K562 (cell line): ENCODE results near the gene TUBA4B. TPM values are rescaled to one million over a fixed set of nuclear protein-coding genes. Genes with fewer than 3 reads are reported as not detected.

Experiments
- ATAC-seq: fragments of 200-7000 bp; cut with Tn5 transposase; 3 replicates; pipeline ENCODE4 v1.9.1; 2020; ENCODE audit warnings: moderate library complexity
- Bru-seq: library from RNA; stranded (reverse); fragments of 400-500 nt; gene quantifications from one replicate; lab custom pipeline; 2021; lab: Mats Ljungman, UMichigan
- BruChase-seq, 2 experiments: library from RNA; stranded (reverse); fragments of 400-500 nt; gene quantifications; one replicate each; lab custom pipeline; 2021; lab: Mats Ljungman, UMichigan
- BruUV-seq: library from RNA; stranded (reverse); fragments of 400-500 nt; replicated peaks from 2 replicates; lab custom pipeline; 2021; lab: Mats Ljungman, UMichigan
- CTCF ChIA-PET: fragments of 300-600 bp; formaldehyde crosslinking; extraction: SDS; loops from one replicate; lab custom pipeline; 2021; ENCODE audit warnings: low intra/inter-chr PET ratio; lab: Yijun Ruan, JAX
- POLR2A ChIA-PET: fragments of 300-600, 350-650 bp; sonication (Branson Sonifier 250); formaldehyde crosslinking; extraction: SDS; loops from one replicate; lab custom pipeline; 2021; ENCODE audit warnings: antibody characterized with exemption, inconsistent platforms; lab: Yijun Ruan, JAX
- DNase-seq, 4 experiments: peaks; one replicate each; pipeline versions ENCODE4 v3.0.0 to v3.0.0-alpha.2; 2011 to 2018; ENCODE audit warnings: low spot score in 3 of 4, mixed read lengths in 3 of 4; ENCODE audit errors: extremely low read depth in 1 of 4
- FAIRE-seq: peaks from 2 replicates; lab custom pipeline; 2011; peaks lifted over from hg19 to GRCh38; lab: Jason Lieb, UNC
- H2AFZ ChIP-seq: 2 replicates; pipeline ENCODE4 v1.6.0; 2011; ENCODE audit warnings: low read depth, low read length, control low read depth, inconsistent platforms
- H3K27ac ChIP-seq: fragments of 200-600 bp; 3 replicates; pipeline ENCODE4 v1.8.0; 2011; ENCODE audit warnings: low read depth, mild to moderate bottlenecking, control low read depth, inconsistent platforms, low read length, moderate library complexity, mixed read lengths; ENCODE audit errors: extremely low read depth
- H3K27me3 ChIP-seq, 2 experiments: fragments of 300-600 bp in 1 of 2; 2 replicates in 1 of 2; 3 replicates in 1 of 2; pipeline versions ENCODE4 v1.6.0 to v1.8.0; 2011; ENCODE audit warnings: inconsistent platforms in 2 of 2, low read length in 2 of 2, mild to moderate bottlenecking in 1 of 2, mixed read lengths in 1 of 2, moderate library complexity in 1 of 2; ENCODE audit not compliant: control insufficient read depth in 2 of 2, insufficient read depth in 2 of 2
- H3K36me3 ChIP-seq: fragments of 300-600 bp; 3 replicates; pipeline ENCODE4 v1.8.0; 2011; ENCODE audit warnings: mild to moderate bottlenecking, low read length, inconsistent platforms; ENCODE audit not compliant: control insufficient read depth, insufficient read depth
- H3K4me1 ChIP-seq, 2 experiments: fragments of 200-600 bp in 1 of 2; replicated peaks in 1 of 2; 2 replicates in 1 of 2; 3 replicates in 1 of 2; pipeline versions ENCODE4 v1.5.1 to v1.8.0; 2011; ENCODE audit warnings: inconsistent platforms in 2 of 2, low read length in 2 of 2, mild to moderate bottlenecking in 1 of 2, mixed read lengths in 1 of 2, moderate library complexity in 1 of 2; ENCODE audit not compliant: control insufficient read depth in 2 of 2, insufficient read depth in 2 of 2
- H3K4me2 ChIP-seq: 2 replicates; pipeline ENCODE4 v1.6.1; 2011; ENCODE audit warnings: low read length, control low read depth, inconsistent platforms, mixed read lengths; ENCODE audit not compliant: insufficient read depth
- H3K4me3 ChIP-seq: fragments of 200-600 bp; sonication (generic), shearing (Covaris generic); 2 replicates; pipeline ENCODE4 v1.5.1; 2016; ENCODE audit warnings: control low read depth, inconsistent platforms
- H3K79me2 ChIP-seq: fragments of 200-600 bp; 3 replicates; pipeline ENCODE4 v1.8.0; 2011; ENCODE audit warnings: low read length, inconsistent platforms; ENCODE audit not compliant: control insufficient read depth, insufficient read depth
- H3K9ac ChIP-seq, 2 experiments: 2 replicates each; pipeline versions ENCODE4 v1.6.0 to v1.6.1; 2011; ENCODE audit warnings: low read depth in 2 of 2, low read length in 2 of 2, control low read depth in 1 of 2, inconsistent platforms in 1 of 2, mild to moderate bottlenecking in 1 of 2, mixed read lengths in 1 of 2; ENCODE audit not compliant: insufficient read depth in 1 of 2
- H3K9me1 ChIP-seq: one replicate; pipeline ENCODE4 v1.6.0; 2011; ENCODE audit warnings: inconsistent platforms, mild to moderate bottlenecking, low read length, moderate library complexity; ENCODE audit not compliant: control insufficient read depth, insufficient read depth
- H3K9me3 ChIP-seq: replicated peaks from 2 replicates; pipeline ENCODE4 v1.5.1; 2011; ENCODE audit warnings: low read depth, low read length, inconsistent platforms; ENCODE audit not compliant: control insufficient read depth, insufficient read depth
- H4K20me1 ChIP-seq: replicated peaks from 2 replicates; pipeline ENCODE4 v1.6.1; 2011; ENCODE audit warnings: low read length, inconsistent platforms, mixed read lengths; ENCODE audit not compliant: control insufficient read depth, insufficient read depth
- BHLHE40 ChIP-seq: IDR thresholded peaks from 2 replicates; pipeline ENCODE4 v1.6.1; 2011; ENCODE audit warnings: low read length, improper control_type of control experiment
- DPF2 ChIP-seq: fragments of 450-650 bp; IDR thresholded peaks from 2 replicates; pipeline ENCODE4 v1.6.1; 2016
- EP400 ChIP-seq: fragments of 450-650 bp; IDR thresholded peaks from 2 replicates; pipeline ENCODE4 v1.6.1; 2017; ENCODE audit warnings: antibody characterized with exemption, mild to moderate bottlenecking, moderate library complexity
- MYC ChIP-seq, 2 experiments: fragments of 250-450 bp in 1 of 2; sonication (Bioruptor Pico) in 1 of 2; IDR thresholded peaks; 2 replicates each; pipeline versions ENCODE4 v1.5.1 to v1.6.1; 2012 to 2021; ENCODE audit warnings: low read depth in 2 of 2, borderline replicate concordance in 1 of 2, improper control_type of control experiment in 1 of 2, low read length in 1 of 2, mild to moderate bottlenecking in 1 of 2, moderate library complexity in 1 of 2
- TEAD4 ChIP-seq, 2 experiments: sonication (generic) in 1 of 2; formaldehyde crosslinking in 1 of 2; IDR thresholded peaks; 2 replicates each; pipeline versions ENCODE4 v1.6.1 to v1.8.0; 2012 to 2022; ENCODE audit warnings: borderline replicate concordance in 1 of 2, inconsistent platforms in 1 of 2, low read length in 1 of 2, mild to moderate bottlenecking in 1 of 2, missing genetic modification reagents in 1 of 2
- ZFX ChIP-seq: sonication (generic); formaldehyde crosslinking; IDR thresholded peaks from 2 replicates; pipeline ENCODE4 v1.8.0; 2022; ENCODE audit warnings: mild to moderate bottlenecking, missing genetic modification reagents, moderate library complexity
- WGBS: fragments of 100-300 bp; shearing (Covaris generic); methylation state at CpG from one replicate; pipeline ENCODE4 v1.1.6; 2016; ENCODE audit warnings: low coverage, mixed read lengths; ENCODE audit not compliant: insufficient coverage; ENCODE audit errors: missing lambda C conversion rate; 5-methylcytosine and 5-hydroxymethylcytosine counted together
- in situ Hi-C: fragments of 300-500 bp; cut with MboI; formaldehyde crosslinking; loops from 4 replicates; pipeline ENCODE4 v1.15.0; 2018; ENCODE audit warnings: inconsistent platforms, mixed read lengths
- intact Hi-C: fragments of 100-400 bp; cut with micrococcal nuclease; formaldehyde crosslinking; loops from 2 replicates; pipeline ENCODE4 v1.14.2; 2022
- long read RNA-seq, 3 experiments: library from polyadenylated mRNA in 2 of 3; library from RNA in 1 of 3; unstranded in 2 of 3; stranded (forward) in 1 of 3; transcript quantifications; one replicate each; pipeline ENCODE4 v2.0.0, GENCODE V29; 2019 to 2022
- polyA minus RNA-seq, 3 experiments: library from RNA; depleted of rRNA, polyadenylated mRNA; stranded (reverse); fragments of >200 nt; gene quantifications; 2 replicates each; pipeline ENCODE4 v1.2.3, GENCODE V29; 2011
- polyA plus RNA-seq, 8 experiments: library from polyadenylated mRNA; depleted of rRNA in 4 of 8; stranded (reverse) in 5 of 8; unstranded in 3 of 8; fragments of >200 nt; fragmentation: Nextera tagmentation in 2 of 8; fragmentation: Illumina TruSeq in 1 of 8; extraction: Ambion mirVana in 2 of 8; extraction: Trizol in 1 of 8; gene quantifications; 2 replicates each; pipeline versions ENCODE4 v1.2.1 to v1.2.3, GENCODE V29; 2011 to 2014; ENCODE audit warnings: inconsistent platforms in 1 of 8, missing spikeins in 1 of 8
- total RNA-seq, 7 experiments: library from RNA; depleted of rRNA in 6 of 7; stranded (reverse); fragments of >200 nt in 6 of 7; fragmentation: Illumina TruSeq in 2 of 7; extraction: Trizol in 2 of 7; gene quantifications; 2 replicates each; pipeline versions ENCODE4 v1.2.1 to v1.2.3, GENCODE V29; 2011 to 2021; ENCODE audit warnings: low replicate concordance in 1 of 7
- TF ChIP-seq, protein P1 (sequence below): fragments of 450-650 bp; IDR thresholded peaks from 2 replicates; pipeline ENCODE4 v1.6.1; 2017; ENCODE audit warnings: antibody characterized with exemption, mild to moderate bottlenecking
- TF ChIP-seq, protein P2 (sequence below): sonication (generic); formaldehyde crosslinking; IDR thresholded peaks from 2 replicates; pipeline ENCODE4 v1.8.0; 2022; ENCODE audit warnings: mild to moderate bottlenecking, low read depth, missing genetic modification reagents

Gene TUBA4B
- total RNA-seq (2011; cell fraction: chromatin; rRNA removed; ENCODE audit: low replicate concordance), result not detected in 2 replicates
- not detected in 2 replicates for total RNA-seq (2011; cell fraction: nucleolus; rRNA removed)
- not detected in 2 replicates for total RNA-seq (2011; cell fraction: nucleoplasm; rRNA removed)
- total RNA-seq (2014; rRNA removed) (not detected in 2 replicates), total RNA-seq (2014; rRNA removed; fragmentation: Illumina TruSeq; extraction: Trizol) (not detected in 2 replicates), total RNA-seq (2015; rRNA removed; fragmentation: Illumina TruSeq; extraction: Trizol) (not detected in 2 replicates), total RNA-seq (2021) (not detected in 2 replicates), polyA plus RNA-seq (2011; rRNA removed) (not detected in 2 replicates), polyA plus RNA-seq (2014; fragmentation: Illumina TruSeq; extraction: Trizol) (not detected in 2 replicates), polyA plus RNA-seq (2014; fragmentation: Nextera tagmentation; extraction: Ambion mirVana) (under 1 TPM in 1 of 2 experiments, not detected in 1; 0.04 TPM), polyA plus RNA-seq (2014; rRNA removed) (not detected in 2 replicates), polyA minus RNA-seq (2011; rRNA and poly(A)+ RNA removed) (not detected in 2 replicates), Bru-seq, nascent RNA (percentile 18 among the genes with signal in this experiment), BruChase-seq, experiment 1, labeled RNA remaining after a 2-hour chase (percentile 5 among the genes with signal in this experiment), BruChase-seq, experiment 2, labeled RNA remaining after a 6-hour chase (percentile 17 among the genes with signal in this experiment)
- not detected in 2 replicates for polyA plus RNA-seq (2011; cell fraction: cytosol; rRNA removed)
- polyA plus RNA-seq (2011; cell fraction: nucleus; rRNA removed), result not detected in 2 replicates
- polyA plus RNA-seq (2012), result 0.05 TPM in 1 of 2 replicates, not detected in the other
- polyA minus RNA-seq (2011; cell fraction: cytosol; rRNA and poly(A)+ RNA removed), result not detected in 2 replicates
- polyA minus RNA-seq (2011; cell fraction: nucleus; rRNA and poly(A)+ RNA removed), result not detected in 2 replicates
- long read RNA-seq, experiment 1, partial matches to known transcripts, result 0 of 1 reads
- long read RNA-seq, experiment 1, other reads (novel, unspliced or antisense), result 0 of 1 reads
- long read RNA-seq, experiment 2, result 0 reads
- long read RNA-seq, experiment 3, result 0 reads

- 3% methylated on average over 28 of the region's 49 CpGs for WGBS
- H3K27ac ChIP-seq, result peak within 1 kb of the TSS; percentile 75
- TF ChIP-seq EP400 (peak; percentile 64; the same call in 1 of the 2 replicates), TEAD4 (IDR thresholded peaks at IDR 0.05; ENCODE audit: low read length) (no peak), TEAD4 (CRISPR knock-in tag; IDR thresholded peaks at IDR 0.05; ENCODE audit: borderline replicate concordance) (no peak), BHLHE40 (peak; percentile 64), ZFX (CRISPR knock-in tag) (peak; percentile 24; the same call in 1 of the 2 replicates), DPF2 (0 out of 2 replicates have a peak, but pooled peaks have one; percentile 3), MYC (IDR thresholded peaks at IDR 0.05; ENCODE audit: low read depth, low read length) (peak; percentile 37), MYC (CRISPR knock-in tag; IDR thresholded peaks at IDR 0.05; ENCODE audit: borderline replicate concordance, low read depth) (no peak)
- TF ChIP-seq, protein P1, sequence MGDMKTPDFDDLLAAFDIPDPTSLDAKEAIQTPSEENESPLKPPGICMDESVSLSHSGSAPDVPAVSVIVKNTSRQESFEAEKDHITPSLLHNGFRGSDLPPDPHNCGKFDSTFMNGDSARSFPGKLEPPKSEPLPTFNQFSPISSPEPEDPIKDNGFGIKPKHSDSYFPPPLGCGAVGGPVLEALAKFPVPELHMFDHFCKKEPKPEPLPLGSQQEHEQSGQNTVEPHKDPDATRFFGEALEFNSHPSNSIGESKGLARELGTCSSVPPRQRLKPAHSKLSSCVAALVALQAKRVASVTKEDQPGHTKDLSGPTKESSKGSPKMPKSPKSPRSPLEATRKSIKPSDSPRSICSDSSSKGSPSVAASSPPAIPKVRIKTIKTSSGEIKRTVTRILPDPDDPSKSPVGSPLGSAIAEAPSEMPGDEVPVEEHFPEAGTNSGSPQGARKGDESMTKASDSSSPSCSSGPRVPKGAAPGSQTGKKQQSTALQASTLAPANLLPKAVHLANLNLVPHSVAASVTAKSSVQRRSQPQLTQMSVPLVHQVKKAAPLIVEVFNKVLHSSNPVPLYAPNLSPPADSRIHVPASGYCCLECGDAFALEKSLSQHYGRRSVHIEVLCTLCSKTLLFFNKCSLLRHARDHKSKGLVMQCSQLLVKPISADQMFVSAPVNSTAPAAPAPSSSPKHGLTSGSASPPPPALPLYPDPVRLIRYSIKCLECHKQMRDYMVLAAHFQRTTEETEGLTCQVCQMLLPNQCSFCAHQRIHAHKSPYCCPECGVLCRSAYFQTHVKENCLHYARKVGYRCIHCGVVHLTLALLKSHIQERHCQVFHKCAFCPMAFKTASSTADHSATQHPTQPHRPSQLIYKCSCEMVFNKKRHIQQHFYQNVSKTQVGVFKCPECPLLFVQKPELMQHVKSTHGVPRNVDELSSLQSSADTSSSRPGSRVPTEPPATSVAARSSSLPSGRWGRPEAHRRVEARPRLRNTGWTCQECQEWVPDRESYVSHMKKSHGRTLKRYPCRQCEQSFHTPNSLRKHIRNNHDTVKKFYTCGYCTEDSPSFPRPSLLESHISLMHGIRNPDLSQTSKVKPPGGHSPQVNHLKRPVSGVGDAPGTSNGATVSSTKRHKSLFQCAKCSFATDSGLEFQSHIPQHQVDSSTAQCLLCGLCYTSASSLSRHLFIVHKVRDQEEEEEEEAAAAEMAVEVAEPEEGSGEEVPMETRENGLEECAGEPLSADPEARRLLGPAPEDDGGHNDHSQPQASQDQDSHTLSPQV, result peak; percentile 33; the same call in 1 of the 2 replicates
- TF ChIP-seq, protein P2, sequence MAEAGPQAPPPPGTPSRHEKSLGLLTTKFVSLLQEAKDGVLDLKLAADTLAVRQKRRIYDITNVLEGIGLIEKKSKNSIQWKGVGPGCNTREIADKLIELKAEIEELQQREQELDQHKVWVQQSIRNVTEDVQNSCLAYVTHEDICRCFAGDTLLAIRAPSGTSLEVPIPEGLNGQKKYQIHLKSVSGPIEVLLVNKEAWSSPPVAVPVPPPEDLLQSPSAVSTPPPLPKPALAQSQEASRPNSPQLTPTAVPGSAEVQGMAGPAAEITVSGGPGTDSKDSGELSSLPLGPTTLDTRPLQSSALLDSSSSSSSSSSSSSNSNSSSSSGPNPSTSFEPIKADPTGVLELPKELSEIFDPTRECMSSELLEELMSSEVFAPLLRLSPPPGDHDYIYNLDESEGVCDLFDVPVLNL, result no peak
Observed at GRCh38 chr2:219252900-219253752, at the start of gene TUBA4B. TSS of gene TUBA4B (plus strand) at chr2:219253243. CDS start at chr2:219253408, 165 bp downstream.

More at GRCh38 chr2:219252900-219253752, at the start of gene TUBA4B:
- in situ Hi-C loops (no loop called here), intact Hi-C loops (loop anchor here (2.0 kb wide), 1 partner anchor 26 kb away; the partner anchor contains the start of gene DNAJB2)
- FAIRE-seq (no peak), ATAC-seq (peak; percentile 50), DNase-seq (peak; percentile 46 to 65 (median 54))
- H3K4me2 ChIP-seq, result peak within 1 kb of the TSS; percentile 82
- TSS peak; percentile 56 for BruUV-seq
- H4K20me1 ChIP-seq, result 0 out of 2 replicates have a peak, but pooled peaks cover 3% of the 10 kb centered on the region
- H3K36me3 ChIP-seq, result peaks cover 40% of the 10 kb centered on the region; the same call in 2 of the 3 replicates
- H3K9ac ChIP-seq, result peak within 1 kb of the TSS; percentile 71 to 92
- peaks cover 18 to 47% of the 10 kb centered on the region in 2 experiments; a peak in 4 of 5 replicates for H3K4me1 ChIP-seq
- ChIA-PET POLR2A (interaction anchor here (0.6 to 2.0 kb wide), 8 partner anchors 8 to 346 kb away, joined by 3 to 8 read pairs (median 4); partner anchors contain the start of genes DNAJB2, GLB1L and STK16), CTCF (no interaction called here)
- H3K9me1 ChIP-seq, result no peaks in the 10 kb centered on the region
- peaks cover 24% of the 10 kb centered on the region for H3K79me2 ChIP-seq
- H3K4me3 ChIP-seq, result peak within 1 kb of the TSS; percentile 58
- no peaks in the 10 kb centered on the region for H3K9me3 ChIP-seq
- H2AFZ ChIP-seq, result peak within 1 kb of the TSS; percentile 88
- 0 out of 5 replicates have a peak, but pooled peaks cover 0 to 4% of the 10 kb centered on the region in 2 experiments for H3K27me3 ChIP-seq
